H1 (cell line): ENCODE results near the gene RFXAP. TPM values are rescaled to one million over a fixed set of nuclear protein-coding genes. Genes with fewer than 3 reads are reported as not detected.

Source experiments
- CEBPB ChIP-seq: IDR thresholded peaks from 2 replicates; pipeline ENCODE4 v1.6.1; 2012; ENCODE audit warnings: low read depth, low read length
- EP300 ChIP-seq, 2 experiments: IDR thresholded peaks; 1 replicate in 1 of 2; 2 replicates in 1 of 2; pipeline ENCODE4 v1.6.1; 2011 to 2012; ENCODE audit warnings: low read depth in 2 of 2, low read length in 2 of 2, mild to moderate bottlenecking in 2 of 2, borderline replicate concordance in 1 of 2, inconsistent platforms in 1 of 2, moderate library complexity in 1 of 2
- HDAC6 ChIP-seq: IDR thresholded peaks from one replicate; pipeline ENCODE4 v1.7.1; 2012; ENCODE audit warnings: low read depth, mild to moderate bottlenecking, inconsistent platforms, low read length, moderate library complexity
- JUND ChIP-seq: IDR thresholded peaks from 2 replicates; pipeline ENCODE4 v1.6.1; 2011; ENCODE audit warnings: mild to moderate bottlenecking, improper control_type of control experiment, low read length
- KDM1A ChIP-seq: fragments of 200-600, 300-600 bp; sonication (generic); IDR thresholded peaks from 2 replicates; pipeline ENCODE4 v1.7.1; 2016; ENCODE audit warnings: mild to moderate bottlenecking, low read length, borderline replicate concordance
- POLR2AphosphoS5 ChIP-seq: IDR thresholded peaks from 2 replicates; pipeline ENCODE4 v1.6.1; 2011; ENCODE audit warnings: low read depth, low read length
- SIX5 ChIP-seq: IDR thresholded peaks from 2 replicates; pipeline ENCODE4 v1.6.1; 2011; ENCODE audit warnings: mild to moderate bottlenecking, low read depth, low read length
- SRF ChIP-seq: IDR thresholded peaks from 2 replicates; pipeline ENCODE4 v1.6.1; 2011; ENCODE audit warnings: mild to moderate bottlenecking, low read depth, low read length, moderate library complexity
- TAF7 ChIP-seq: optimal IDR thresholded peaks from 2 replicates; pipeline ENCODE3; 2011; ENCODE audit warnings: low read depth, mild to moderate bottlenecking, inconsistent platforms, low read length, moderate library complexity, borderline replicate concordance
- polyA plus RNA-seq, 7 experiments: library from polyadenylated mRNA; depleted of rRNA in 3 of 7; stranded (reverse) in 5 of 7; unstranded in 2 of 7; fragments of >200 nt in 5 of 7; fragments of 200-250 nt in 2 of 7; gene quantifications; 1 replicate in 5 of 7; 2 replicates in 1 of 7; 4 replicates in 1 of 7; pipeline versions ENCODE4 v1.2.1 to v1.2.3, GENCODE V29; 2011 to 2013; ENCODE audit warnings: missing spikeins in 2 of 7, mixed read lengths in 2 of 7
- total RNA-seq: library from RNA; stranded (reverse); fragmentation: NEBNext Ultra II Directional; extraction: Animal tissue kit (Norgen Biotek cat#: 25700); gene quantifications from 2 replicates; pipeline ENCODE4 v1.2.1, GENCODE V29; 2021
- TF ChIP-seq, protein P1 (sequence below): IDR thresholded peaks from 2 replicates; pipeline ENCODE4 v1.6.1; 2011; ENCODE audit warnings: low read depth, mild to moderate bottlenecking, low read length; ENCODE audit not compliant: insufficient read depth

The RFXAP gene
- total and polyA plus RNA-seq, 2 of the 8 experiments (the other 6 are each of a cell fraction or from before 2014, with no cell fraction given) = 5.2 to 11.5 TPM

DNA sequence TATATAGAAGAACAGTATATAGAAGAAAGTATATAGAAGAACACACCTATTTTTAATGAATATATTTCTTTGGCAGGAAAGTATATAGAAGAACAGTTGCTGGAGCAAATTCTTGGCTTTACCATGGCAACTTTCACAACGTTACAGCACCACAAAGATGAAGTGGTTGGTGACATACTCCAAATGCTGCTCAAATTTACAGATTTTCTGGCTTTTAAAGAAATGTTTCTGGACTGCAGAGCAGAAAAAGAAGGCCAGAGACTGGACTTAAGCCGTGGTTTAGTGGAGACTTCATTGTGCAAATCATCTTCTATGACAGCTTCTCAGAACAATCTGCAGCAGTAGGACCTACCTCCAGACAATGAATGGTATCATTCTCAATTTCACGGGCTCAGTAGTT, 24.3 kb upstream of the RFXAP start (continued):
- TF ChIP-seq JUND (no peak), EP300 (IDR thresholded peaks at IDR 0.05; ENCODE audit: borderline replicate concordance in 1 of 2, low read depth in 2 of 2, low read length in 2 of 2) (no peak), POLR2AphosphoS5 (no peak), CEBPB (no peak), KDM1A (no peak), SIX5 (no peak), SRF (no peak), HDAC6 (no peak), TAF7 (no peak)
- TF ChIP-seq, protein P1, sequence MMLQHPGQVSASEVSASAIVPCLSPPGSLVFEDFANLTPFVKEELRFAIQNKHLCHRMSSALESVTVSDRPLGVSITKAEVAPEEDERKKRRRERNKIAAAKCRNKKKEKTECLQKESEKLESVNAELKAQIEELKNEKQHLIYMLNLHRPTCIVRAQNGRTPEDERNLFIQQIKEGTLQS = no peak
